MM.1S (cell line): ENCODE data around the gene INPP5F.

ENCODE experiments used
- EZH2phosphoT487 ChIP-seq: fragments of 300-600 bp; sonication (generic); IDR thresholded peaks from 2 replicates; pipeline ENCODE4 v1.6.1; 2018; ENCODE audit warnings: antibody characterized with exemption, low read length
- TF ChIP-seq, protein P1 (sequence below): fragments of 300-600 bp; sonication (generic); IDR thresholded peaks from 2 replicates; pipeline ENCODE4 v1.5.1; 2016; ENCODE audit warnings: antibody characterized with exemption, low read length, mixed read lengths

DNA sequence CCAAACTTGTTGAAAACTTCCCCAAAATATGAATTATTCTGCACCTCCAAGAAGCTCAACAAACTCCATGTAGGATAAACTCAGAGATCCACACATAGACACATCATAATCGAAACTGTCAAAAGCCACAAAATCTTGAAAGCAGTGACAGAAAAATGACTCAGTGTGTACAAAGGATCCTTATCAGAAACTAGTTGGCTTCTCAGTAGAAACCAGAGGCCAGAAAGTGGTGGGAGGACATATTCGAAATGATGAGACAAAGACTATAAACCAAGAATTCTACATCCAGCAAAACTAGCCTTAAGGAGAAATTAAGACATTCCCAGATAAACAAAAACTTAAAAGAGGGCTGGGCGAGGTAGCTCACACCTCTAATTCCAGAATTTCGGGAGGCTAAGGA is 108.3 kb downstream of the INPP5F start:
- TF ChIP-seq, protein P1, sequence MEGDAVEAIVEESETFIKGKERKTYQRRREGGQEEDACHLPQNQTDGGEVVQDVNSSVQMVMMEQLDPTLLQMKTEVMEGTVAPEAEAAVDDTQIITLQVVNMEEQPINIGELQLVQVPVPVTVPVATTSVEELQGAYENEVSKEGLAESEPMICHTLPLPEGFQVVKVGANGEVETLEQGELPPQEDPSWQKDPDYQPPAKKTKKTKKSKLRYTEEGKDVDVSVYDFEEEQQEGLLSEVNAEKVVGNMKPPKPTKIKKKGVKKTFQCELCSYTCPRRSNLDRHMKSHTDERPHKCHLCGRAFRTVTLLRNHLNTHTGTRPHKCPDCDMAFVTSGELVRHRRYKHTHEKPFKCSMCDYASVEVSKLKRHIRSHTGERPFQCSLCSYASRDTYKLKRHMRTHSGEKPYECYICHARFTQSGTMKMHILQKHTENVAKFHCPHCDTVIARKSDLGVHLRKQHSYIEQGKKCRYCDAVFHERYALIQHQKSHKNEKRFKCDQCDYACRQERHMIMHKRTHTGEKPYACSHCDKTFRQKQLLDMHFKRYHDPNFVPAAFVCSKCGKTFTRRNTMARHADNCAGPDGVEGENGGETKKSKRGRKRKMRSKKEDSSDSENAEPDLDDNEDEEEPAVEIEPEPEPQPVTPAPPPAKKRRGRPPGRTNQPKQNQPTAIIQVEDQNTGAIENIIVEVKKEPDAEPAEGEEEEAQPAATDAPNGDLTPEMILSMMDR = no peak
- no peak for TF ChIP-seq EZH2phosphoT487
